ENCODE data around the gene PNP.

The PNP gene

GRCh38 chr14:20476776-20477175, 7.6 kb downstream of the PNP start:
- TF ChIP-seq, protein P1, sequence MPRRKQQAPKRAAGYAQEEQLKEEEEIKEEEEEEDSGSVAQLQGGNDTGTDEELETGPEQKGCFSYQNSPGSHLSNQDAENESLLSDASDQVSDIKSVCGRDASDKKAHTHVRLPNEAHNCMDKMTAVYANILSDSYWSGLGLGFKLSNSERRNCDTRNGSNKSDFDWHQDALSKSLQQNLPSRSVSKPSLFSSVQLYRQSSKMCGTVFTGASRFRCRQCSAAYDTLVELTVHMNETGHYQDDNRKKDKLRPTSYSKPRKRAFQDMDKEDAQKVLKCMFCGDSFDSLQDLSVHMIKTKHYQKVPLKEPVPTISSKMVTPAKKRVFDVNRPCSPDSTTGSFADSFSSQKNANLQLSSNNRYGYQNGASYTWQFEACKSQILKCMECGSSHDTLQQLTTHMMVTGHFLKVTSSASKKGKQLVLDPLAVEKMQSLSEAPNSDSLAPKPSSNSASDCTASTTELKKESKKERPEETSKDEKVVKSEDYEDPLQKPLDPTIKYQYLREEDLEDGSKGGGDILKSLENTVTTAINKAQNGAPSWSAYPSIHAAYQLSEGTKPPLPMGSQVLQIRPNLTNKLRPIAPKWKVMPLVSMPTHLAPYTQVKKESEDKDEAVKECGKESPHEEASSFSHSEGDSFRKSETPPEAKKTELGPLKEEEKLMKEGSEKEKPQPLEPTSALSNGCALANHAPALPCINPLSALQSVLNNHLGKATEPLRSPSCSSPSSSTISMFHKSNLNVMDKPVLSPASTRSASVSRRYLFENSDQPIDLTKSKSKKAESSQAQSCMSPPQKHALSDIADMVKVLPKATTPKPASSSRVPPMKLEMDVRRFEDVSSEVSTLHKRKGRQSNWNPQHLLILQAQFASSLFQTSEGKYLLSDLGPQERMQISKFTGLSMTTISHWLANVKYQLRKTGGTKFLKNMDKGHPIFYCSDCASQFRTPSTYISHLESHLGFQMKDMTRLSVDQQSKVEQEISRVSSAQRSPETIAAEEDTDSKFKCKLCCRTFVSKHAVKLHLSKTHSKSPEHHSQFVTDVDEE (CRISPR knock-in tag; IDR thresholded peaks at IDR 0.05): no peak
- no peak for TF ChIP-seq TOX (CRISPR knock-in tag; IDR thresholded peaks at IDR 0.05; ENCODE audit: borderline replicate concordance)
- TF ChIP-seq, protein P2, sequence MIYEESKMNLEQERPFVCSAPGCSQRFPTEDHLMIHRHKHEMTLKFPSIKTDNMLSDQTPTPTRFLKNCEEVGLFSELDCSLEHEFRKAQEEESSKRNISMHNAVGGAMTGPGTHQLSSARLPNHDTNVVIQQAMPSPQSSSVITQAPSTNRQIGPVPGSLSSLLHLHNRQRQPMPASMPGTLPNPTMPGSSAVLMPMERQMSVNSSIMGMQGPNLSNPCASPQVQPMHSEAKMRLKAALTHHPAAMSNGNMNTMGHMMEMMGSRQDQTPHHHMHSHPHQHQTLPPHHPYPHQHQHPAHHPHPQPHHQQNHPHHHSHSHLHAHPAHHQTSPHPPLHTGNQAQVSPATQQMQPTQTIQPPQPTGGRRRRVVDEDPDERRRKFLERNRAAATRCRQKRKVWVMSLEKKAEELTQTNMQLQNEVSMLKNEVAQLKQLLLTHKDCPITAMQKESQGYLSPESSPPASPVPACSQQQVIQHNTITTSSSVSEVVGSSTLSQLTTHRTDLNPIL (CRISPR knock-in tag; IDR thresholded peaks at IDR 0.05; ENCODE audit: low read depth): no peak
- TF ChIP-seq PPARA (CRISPR knock-in tag; IDR thresholded peaks at IDR 0.05; ENCODE audit: borderline replicate concordance): no peak
- TF ChIP-seq ESRRG (CRISPR knock-in tag; IDR thresholded peaks at IDR 0.05): no peak
- no peak for TF ChIP-seq PATZ1 (CRISPR knock-in tag; IDR thresholded peaks at IDR 0.05; ENCODE audit: borderline replicate concordance)
- TF ChIP-seq SNAI2 (CRISPR knock-in tag; IDR thresholded peaks at IDR 0.05): no peak
- TF ChIP-seq ZFP3 (CRISPR knock-in tag; IDR thresholded peaks at IDR 0.05): no peak
- TF ChIP-seq, protein P3, sequence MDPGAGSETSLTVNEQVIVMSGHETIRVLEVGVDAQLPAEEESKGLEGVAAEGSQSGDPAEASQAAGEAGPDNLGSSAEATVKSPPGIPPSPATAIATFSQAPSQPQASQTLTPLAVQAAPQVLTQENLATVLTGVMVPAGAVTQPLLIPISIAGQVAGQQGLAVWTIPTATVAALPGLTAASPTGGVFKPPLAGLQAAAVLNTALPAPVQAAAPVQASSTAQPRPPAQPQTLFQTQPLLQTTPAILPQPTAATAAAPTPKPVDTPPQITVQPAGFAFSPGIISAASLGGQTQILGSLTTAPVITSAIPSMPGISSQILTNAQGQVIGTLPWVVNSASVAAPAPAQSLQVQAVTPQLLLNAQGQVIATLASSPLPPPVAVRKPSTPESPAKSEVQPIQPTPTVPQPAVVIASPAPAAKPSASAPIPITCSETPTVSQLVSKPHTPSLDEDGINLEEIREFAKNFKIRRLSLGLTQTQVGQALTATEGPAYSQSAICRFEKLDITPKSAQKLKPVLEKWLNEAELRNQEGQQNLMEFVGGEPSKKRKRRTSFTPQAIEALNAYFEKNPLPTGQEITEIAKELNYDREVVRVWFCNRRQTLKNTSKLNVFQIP (CRISPR knock-in tag; IDR thresholded peaks at IDR 0.05; ENCODE audit: borderline replicate concordance, low read depth): no peak
- TF ChIP-seq ZNF565 (CRISPR knock-in tag; conservative IDR thresholded peaks at IDR 0.05; ENCODE audit: low read depth): no peak
- no peak for ATAC-seq

- peak; percentile 44 for ATAC-seq
- TF ChIP-seq TCF4 (CRISPR knock-in tag; IDR thresholded peaks at IDR 0.05; ENCODE audit: borderline replicate concordance): peak; percentile 56; the same call in 1 of the 2 replicates
- TF ChIP-seq, protein P2 (CRISPR knock-in tag; IDR thresholded peaks at IDR 0.05; ENCODE audit: low read depth): no peak
Observed at GRCh38 chr14:20477211-20477876, 8.1 kb downstream of the PNP start.

DNA sequence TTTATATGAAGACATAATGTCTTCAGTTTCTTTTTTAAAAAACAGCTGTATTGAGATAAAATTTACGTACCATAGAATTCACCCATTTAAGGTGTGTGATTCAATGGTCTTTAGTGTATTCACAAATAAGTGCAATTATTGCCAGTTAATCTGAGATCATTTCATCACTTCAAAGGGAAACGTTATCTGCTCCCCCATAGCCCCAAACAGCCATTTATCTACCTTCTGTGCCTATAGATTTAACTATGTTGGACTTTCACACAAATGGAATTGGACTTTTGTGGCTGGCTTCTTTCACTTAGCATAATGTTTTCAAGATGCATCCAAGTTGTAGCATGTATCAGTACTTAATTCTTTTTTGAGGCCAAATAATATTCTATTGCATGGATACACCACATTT, 9.7 kb downstream of the PNP start:
- ATAC-seq: no peak
- TF ChIP-seq TOX (CRISPR knock-in tag; IDR thresholded peaks at IDR 0.05; ENCODE audit: borderline replicate concordance) (no peak), RARB (CRISPR knock-in tag; IDR thresholded peaks at IDR 0.05) (no peak), CSDC2 (CRISPR knock-in tag; IDR thresholded peaks at IDR 0.05) (no peak), ESRRG (CRISPR knock-in tag; IDR thresholded peaks at IDR 0.05) (no peak), TCF4 (CRISPR knock-in tag; IDR thresholded peaks at IDR 0.05; ENCODE audit: borderline replicate concordance) (no peak), OSR1 (CRISPR knock-in tag; IDR thresholded peaks at IDR 0.05) (no peak), ISL1 (CRISPR knock-in tag; IDR thresholded peaks at IDR 0.05) (no peak), SNAI2 (CRISPR knock-in tag; IDR thresholded peaks at IDR 0.05) (no peak), ZFP30 (CRISPR knock-in tag; IDR thresholded peaks at IDR 0.05) (no peak), PPARA (CRISPR knock-in tag; IDR thresholded peaks at IDR 0.05; ENCODE audit: borderline replicate concordance) (no peak), ZNF565 (CRISPR knock-in tag; conservative IDR thresholded peaks at IDR 0.05; ENCODE audit: low read depth) (no peak), ZC3H10 (CRISPR knock-in tag; IDR thresholded peaks at IDR 0.05) (no peak), GLIS3 (CRISPR knock-in tag; IDR thresholded peaks at IDR 0.05) (no peak), ARNTL (CRISPR knock-in tag; IDR thresholded peaks at IDR 0.05; ENCODE audit: borderline replicate concordance, low read depth) (no peak), CSRNP3 (CRISPR knock-in tag; IDR thresholded peaks at IDR 0.05) (no peak), BACH2 (CRISPR knock-in tag; IDR thresholded peaks at IDR 0.05; ENCODE audit: borderline replicate concordance) (no peak)
- TF ChIP-seq, protein P1 (CRISPR knock-in tag; IDR thresholded peaks at IDR 0.05): no peak

Data from SK-N-SH treated with all-trans-retinoic acid at 6 μM for 48 hours (cell line).